Left colon (tissue), 2 donors: ENCODE results near the gene TTYH3. TPM values are rescaled to one million over a fixed set of nuclear protein-coding genes. Genes with fewer than 3 reads are reported as not detected.

ENCODE experiments used
- ATAC-seq: fragments of 200-7000 bp; cut with Tn5 transposase; one replicate; pipeline ENCODE4 v1.9.1; 2020; ENCODE audit warnings: mild to moderate bottlenecking, moderate library complexity
- DNase-seq, 2 donors: peaks; one replicate each; pipeline ENCODE4 v3.0.0-alpha.2; 2020
- intact Hi-C, 2 donors: fragments of 100-400 bp; cut with DNase I in 1 of 2; cut with micrococcal nuclease in 1 of 2; formaldehyde crosslinking; loops; one replicate each; pipeline versions ENCODE4 v1.11.2 to v1.14.0; 2022; cut with DNase I, micrococcal nuclease
- total RNA-seq, 2 donors: library from RNA; stranded (reverse); fragmentation: NEBNext Ultra II Directional; extraction: Animal tissue kit (Norgen Biotek cat#: 25700); gene quantifications; one replicate each; pipeline ENCODE4 v1.2.1, GENCODE V29; 2021
- donor health status: DM: no; HTN: no; CAD: no.
- donor health status: DM: yes; HTN: yes; CAD: no.

The TTYH3 gene
- total RNA-seq, 2 donors from 2014 or later, result 31.3 to 51.0 TPM

GRCh38 chr7:2709553-2710285 lies 77.9 kb downstream of the TTYH3 start:
- intact Hi-C loops, result no loop called here
- DNase-seq (peak; percentile 62 to 87), ATAC-seq (peak; percentile 93)

DNA sequence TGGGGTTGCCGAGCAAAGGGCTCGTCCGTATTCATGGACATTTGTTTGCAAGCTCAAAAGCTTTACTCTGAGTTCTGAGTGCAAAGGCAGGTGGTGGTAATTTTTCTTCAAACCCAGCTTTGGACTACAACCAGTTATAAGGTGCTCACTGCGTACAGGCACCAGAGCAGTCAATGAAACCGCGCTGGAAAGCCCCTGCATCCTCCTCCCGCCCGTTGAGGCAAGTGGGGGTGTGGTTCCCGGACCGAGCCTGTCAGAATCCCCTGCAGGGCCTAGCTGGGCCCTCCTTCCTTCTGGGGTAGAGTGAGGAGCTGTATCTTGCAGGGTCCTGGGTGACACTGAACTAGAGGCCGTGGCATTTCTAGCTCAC lies 78.5 kb downstream of the TTYH3 start:
- ATAC-seq (peak; percentile 9), DNase-seq (no peak)
- intact Hi-C loops, result no loop called here

DNA sequence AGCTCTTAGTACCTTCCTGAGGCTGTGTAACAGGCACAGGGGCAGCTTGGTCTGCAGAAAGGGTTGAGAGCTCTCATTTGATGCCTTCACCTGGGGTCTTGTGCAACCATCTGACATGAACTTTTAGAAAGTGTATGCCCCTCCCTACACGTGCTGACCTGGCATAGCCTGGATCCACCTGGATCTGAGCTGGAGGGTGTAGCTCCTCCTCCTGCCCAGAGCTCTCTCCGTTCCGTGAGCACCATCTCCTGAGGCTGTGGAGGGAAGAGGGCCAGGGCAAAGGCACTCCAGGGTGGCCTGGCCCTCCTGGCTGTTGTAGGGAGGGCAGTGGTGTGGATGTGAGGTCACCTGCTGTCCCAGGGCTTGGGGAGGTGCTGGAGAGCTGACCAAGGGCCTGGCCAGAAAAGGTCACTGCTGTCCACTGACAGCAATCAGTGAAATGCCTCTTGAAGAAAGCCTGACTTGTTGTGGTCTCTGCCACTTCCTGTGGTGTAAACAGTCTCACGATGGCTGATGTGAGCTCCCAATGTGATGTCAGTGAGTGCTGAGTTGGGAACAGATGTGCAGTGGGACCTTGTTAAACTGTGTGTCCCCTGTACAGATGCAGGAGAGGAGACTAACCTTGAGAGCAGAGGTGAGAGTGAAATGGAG lies 79.2 kb downstream of the TTYH3 start:
- intact Hi-C loops, result no loop called here
- DNase-seq, result no peak
- no peak for ATAC-seq

DNA sequence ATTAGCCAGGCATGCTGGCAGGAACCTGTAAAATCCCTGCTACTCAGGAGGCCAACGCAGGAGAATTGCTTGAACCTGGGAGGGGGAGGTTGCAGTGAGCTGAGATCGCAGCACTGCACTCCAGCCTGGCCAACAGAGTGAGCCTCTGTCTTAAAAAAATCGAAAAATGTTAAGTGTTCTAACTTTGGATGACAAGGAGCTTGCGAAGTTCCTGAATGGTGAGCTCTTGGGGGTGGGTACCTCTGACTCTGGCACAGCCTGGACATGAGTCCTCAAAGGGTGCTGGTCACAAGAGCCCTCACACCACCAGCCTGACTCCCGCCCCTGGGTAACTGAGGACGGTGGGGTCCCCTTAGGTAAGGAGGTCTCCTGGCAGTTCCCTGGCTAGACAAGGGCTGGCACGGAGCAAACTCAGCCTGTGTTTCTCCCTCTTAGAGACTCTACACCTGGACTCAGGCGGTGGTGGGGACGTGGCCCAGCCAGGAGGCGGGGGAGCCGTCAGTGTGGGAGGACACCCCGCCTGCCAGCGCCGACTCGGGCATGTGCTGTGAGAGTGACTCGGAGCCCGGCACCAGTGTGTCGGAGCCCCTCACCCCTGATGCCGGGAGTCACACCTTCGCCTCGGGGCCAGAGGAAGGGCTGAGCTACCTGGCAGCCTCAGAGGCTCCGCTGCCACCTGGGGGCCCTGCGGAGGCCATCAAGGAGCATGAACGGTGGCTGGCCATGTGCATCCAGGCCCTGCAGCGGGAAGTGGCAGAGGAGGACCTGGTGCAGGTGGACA lies 80.3 kb downstream of the TTYH3 start:
- DNase-seq (no peak), ATAC-seq (no peak)
- intact Hi-C loops, result no loop called here

DNA sequence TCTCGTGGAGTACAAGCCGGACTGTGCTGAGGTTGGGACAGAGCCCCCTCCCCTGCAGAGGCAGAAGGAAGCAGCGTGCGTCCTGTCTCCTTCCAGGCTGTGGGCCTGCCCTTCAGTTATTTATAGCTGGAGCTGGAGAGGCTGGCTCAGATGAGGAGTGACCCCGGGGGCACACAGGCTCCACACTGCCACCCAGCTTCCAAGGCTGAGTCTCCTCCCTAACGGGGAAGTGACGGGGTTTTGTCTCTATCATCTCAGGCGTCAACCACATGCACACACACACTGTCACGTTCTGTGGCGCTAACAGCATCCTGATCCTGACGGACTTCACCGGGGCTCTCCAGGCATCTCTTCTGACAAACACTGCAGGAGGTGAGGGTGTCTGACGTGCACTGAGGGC lies 81.6 kb downstream of the TTYH3 start:
- DNase-seq (no peak), ATAC-seq (no peak)
- intact Hi-C loops, result no loop called here

- ATAC-seq (no peak), DNase-seq (no peak)
- intact Hi-C loops, result no loop called here
Measured at GRCh38 chr7:2713978-2714377, 82.2 kb downstream of the TTYH3 start.

Other genes with a start within 250 kb of the TTYH3 start
- 10 to 100 TPM; 11.5 to 12.6 TPM for gene CHST12, start 228.4 kb upstream of the TTYH3 start, total RNA-seq
- not detected for gene GRIFIN, start 155.6 kb upstream of the TTYH3 start, total RNA-seq
- 10 to 100 TPM; 48.3 to 70.1 TPM for gene LFNG, start 112.2 kb upstream of the TTYH3 start, total RNA-seq
- gene BRAT1, start 76.5 kb upstream of the TTYH3 start, total RNA-seq, result 10 to 100 TPM; 21.8 to 21.9 TPM
- gene IQCE, start 73.0 kb upstream of the TTYH3 start, total RNA-seq, result 10 to 100 TPM; 28.5 to 30.5 TPM
- gene AMZ1, start 56.2 kb downstream of the TTYH3 start, total RNA-seq, result under 1 TPM in 1 of 2 donors, not detected in 1; 0.28 TPM
- 10 to 100 TPM; 21.4 to 32.9 TPM for gene GNA12, start 212.3 kb downstream of the TTYH3 start, total RNA-seq